Heart left ventricle (tissue), 16 donors: ENCODE results near the gene CFH. TPM values are rescaled to one million over a fixed set of nuclear protein-coding genes. Genes with fewer than 3 reads are reported as not detected.

Experiments
- ATAC-seq, 4 donors: fragments of 200-7000 bp; cut with Tn5 transposase; one replicate each; pipeline ENCODE4 v1.9.1; 2020 to 2022; ENCODE audit warnings: moderate library complexity in 4 of 4, mild to moderate bottlenecking in 3 of 4, moderate number of reproducible peaks in 1 of 4
- DNase-seq, 5 donors: peaks; one replicate each; pipeline ENCODE4 v3.0.0-alpha.2; 2020
- H3K27ac ChIP-seq, 12 donors: fragments of 200-600 bp; sonication (generic) in 4 of 12; one replicate each; pipeline versions ENCODE4 v1.5.0 to v1.8.0; 2016 to 2022; ENCODE audit warnings: mild to moderate bottlenecking in 2 of 12
- H3K27me3 ChIP-seq, 9 donors: fragments of 200-600 bp; sonication (generic) in 2 of 9; one replicate each; pipeline versions ENCODE4 v1.5.1 to v1.8.0; 2016 to 2022; ENCODE audit warnings: mild to moderate bottlenecking in 3 of 9
- H3K36me3 ChIP-seq, 9 donors: fragments of 200-600 bp; sonication (generic) in 2 of 9; one replicate each; pipeline versions ENCODE4 v1.5.0 to v1.8.0; 2018 to 2022; ENCODE audit warnings: mild to moderate bottlenecking in 2 of 9
- H3K4me1 ChIP-seq, 12 donors: fragments of 200-600 bp; sonication (generic) in 4 of 12; one replicate each; pipeline versions ENCODE4 v1.5.0 to v1.8.0; 2016 to 2022; ENCODE audit warnings: mild to moderate bottlenecking in 3 of 12
- H3K4me3 ChIP-seq, 12 donors: fragments of 200-600 bp; sonication (generic) in 4 of 12; one replicate each; pipeline versions ENCODE4 v1.5.0 to v1.8.0; 2017 to 2022; ENCODE audit warnings: mild to moderate bottlenecking in 9 of 12, moderate library complexity in 4 of 12
- H3K9me3 ChIP-seq, 12 donors: fragments of 200-600 bp; sonication (generic) in 4 of 12; one replicate each; pipeline versions ENCODE4 v1.5.0 to v1.8.0; 2016 to 2022; ENCODE audit warnings: mild to moderate bottlenecking in 1 of 12
- CTCF ChIP-seq, 12 donors: fragments of 200-600 bp; sonication (generic) in 4 of 12; IDR thresholded peaks; one replicate each; pipeline versions ENCODE4 v1.5.0 to v1.8.0; 2018 to 2022; ENCODE audit warnings: antibody characterized with exemption in 12 of 12, mild to moderate bottlenecking in 5 of 12
- POLR2A ChIP-seq, 2 donors: fragments of 450-650 bp; IDR thresholded peaks; one replicate each; pipeline ENCODE4 v1.6.1; 2017; ENCODE audit warnings: antibody characterized with exemption in 2 of 2, mild to moderate bottlenecking in 2 of 2, moderate library complexity in 2 of 2
- WGBS, 4 donors: extraction: QIAGEN DNeasy Blood & Tissue Kit in 2 of 4; methylation state at CpG; one replicate each; pipeline versions ENCODE4 v1.1.5 to v1.1.7; 2013 to 2018; 5-methylcytosine and 5-hydroxymethylcytosine counted together
- intact Hi-C, 10 donors: fragments of 100-400 bp; cut with DNase I; formaldehyde crosslinking; loops; one replicate each; pipeline versions ENCODE4 v1.11.1 to v1.14.2; 2022
- polyA plus RNA-seq, 2 donors: library from polyadenylated mRNA; stranded (reverse); fragments of 200-250 nt; gene quantifications; one replicate each; pipeline ENCODE4 v1.2.3, GENCODE V29; 2013
- total RNA-seq, 9 donors: library from RNA; depleted of rRNA in 2 of 9; stranded (reverse); fragments of >200 nt in 2 of 9; fragmentation: NEBNext Ultra II Directional in 3 of 9; extraction: Animal tissue kit (Norgen Biotek cat#: 25700) in 3 of 9; gene quantifications; one replicate each; pipeline versions ENCODE4 v1.1.0 to v1.2.4, GENCODE V29; 2016 to 2023
- donor health status: ischemic (EF 13 %, LVEDD 7.1; RV severe dilation, severe dysfunction).
- donor health status: healthy with polysubstance abuse.
- donor health status: DM: no; HTN: yes; CAD: no.
- donor health status: DM: no; HTN: no; CAD: no.
- donor health status: ischemic (EF 25% LVEDD 6.9; RV normal size, moderate dysfunction).
- donor health status: ischemic (EF 25% LVEDD 5.7; RV mildly dilated, moderate dysfunction).
- donor health status: healthy.
- donor health status: DM: yes; HTN: yes; CAD: no.
- donor health status: ischemic (EF 35%, LVEDD 5.7; RV mildly dilated, moderate dysfunction).
- donor health status: nonischemic (EF 11% LVEDD 7.7; RV severe dilation, severe dysfunction).
- donor health status: DM: yes; HTN: yes; CAD: no.
- donor health status: PGD.
- donor health status: ischemic (EF 29% LVEDD 5.4; RV normal size, mild dysfunction).
- donor health status: nonischemic (EF 23%, LVEDD 6.1; RV moderate dilation, normal function).

The CFH gene
- total and polyA plus RNA-seq, 11 donors, result 7.2 to 141 (median 25.6) TPM

- H3K27ac ChIP-seq, result no peak overlapping the region
- WGBS, 4 donors, result 76 to 82% (median 81%) methylated on average over 1 of the region's 1 CpG
- intact Hi-C loops, result loop anchor here in 3 of 10 donors (10.0 kb wide), 2 partner anchors 302 to 312 kb away; no protein-coding TSS in a partner anchor
- no peak overlapping the region for H3K4me3 ChIP-seq
- peaks cover 0 to 36% (median 6%) of the 10 kb centered on the region in 12 donors for H3K9me3 ChIP-seq
- TF ChIP-seq POLR2A (IDR thresholded peaks at IDR 0.05) (no peak), CTCF (IDR thresholded peaks at IDR 0.05) (no peak)
- H3K27me3 ChIP-seq, result no peaks in the 10 kb centered on the region
- ATAC-seq (no peak), DNase-seq (no peak)
- no peaks in the 10 kb centered on the region for H3K36me3 ChIP-seq
- no peaks in the 10 kb centered on the region for H3K4me1 ChIP-seq
These were observed 15.3 kb downstream of the CFH start for GRCh38 chr1:196667131-196667530.

GRCh38 chr1:196669051-196669450 lies 17.2 kb downstream of the CFH start:
- H3K27me3 ChIP-seq, result no peaks in the 10 kb centered on the region
- H3K4me3 ChIP-seq, result no peak overlapping the region
- no peak overlapping the region for H3K27ac ChIP-seq
- intact Hi-C loops, result loop anchor here in 3 of 10 donors (10.0 kb wide), 2 partner anchors 304 to 314 kb away; no protein-coding TSS in a partner anchor
- H3K4me1 ChIP-seq, result no peaks in the 10 kb centered on the region
- ATAC-seq (no peak), DNase-seq (no peak)
- WGBS, 4 donors, result 68 to 82% (median 79%) methylated on average over 2 of the region's 2 CpGs
- H3K36me3 ChIP-seq, result peaks cover 0 to 14% (median 3%) of the 10 kb centered on the region in 9 donors
- no peak for TF ChIP-seq CTCF (IDR thresholded peaks at IDR 0.05)
- no peak for TF ChIP-seq POLR2A (IDR thresholded peaks at IDR 0.05)
- H3K9me3 ChIP-seq, result peaks cover 0 to 36% (median 6%) of the 10 kb centered on the region in 12 donors

- TF ChIP-seq CTCF (IDR thresholded peaks at IDR 0.05), result no peak
- TF ChIP-seq POLR2A (IDR thresholded peaks at IDR 0.05), result no peak
- H3K27me3 ChIP-seq, result no peaks in the 10 kb centered on the region
- no peak overlapping the region for H3K27ac ChIP-seq
- no peaks in the 10 kb centered on the region for H3K4me1 ChIP-seq
- intact Hi-C loops, result loop anchor here in 3 of 10 donors (10.0 kb wide), 2 partner anchors 305 to 315 kb away; no protein-coding TSS in a partner anchor
- peaks cover 0 to 36% (median 6%) of the 10 kb centered on the region in 12 donors for H3K9me3 ChIP-seq
- peaks cover 0 to 20% (median 3%) of the 10 kb centered on the region in 9 donors for H3K36me3 ChIP-seq
- DNase-seq (no peak), ATAC-seq (no peak)
- H3K4me3 ChIP-seq, result no peak overlapping the region
These were observed 17.9 kb downstream of the CFH start for GRCh38 chr1:196669693-196670092.

GRCh38 chr1:196674908-196675307 lies 23.1 kb downstream of the CFH start:
- no peak overlapping the region for H3K4me3 ChIP-seq
- peaks cover 0 to 13% (median 0%) of the 10 kb centered on the region in 12 donors for H3K9me3 ChIP-seq
- no peaks in the 10 kb centered on the region for H3K4me1 ChIP-seq
- no peak overlapping the region for H3K27ac ChIP-seq
- peaks cover 0 to 69% (median 16%) of the 10 kb centered on the region in 9 donors for H3K36me3 ChIP-seq
- no peaks in the 10 kb centered on the region for H3K27me3 ChIP-seq
- ATAC-seq (no peak), DNase-seq (no peak)
- intact Hi-C loops, result no loop called here
- TF ChIP-seq POLR2A (IDR thresholded peaks at IDR 0.05), result no peak
- no peak for TF ChIP-seq CTCF (IDR thresholded peaks at IDR 0.05)
